Gastrocnemius medialis (tissue), 4 donors: ENCODE results near the gene LARP4B. TPM values are rescaled to one million over a fixed set of nuclear protein-coding genes. Genes with fewer than 3 reads are reported as not detected.

Experiments used
- ATAC-seq, 2 donors: fragments of 150-250 bp; one replicate each; pipeline ENCODE4 v1.9.1; 2016
- DNase-seq, 2 donors: peaks; one replicate each; pipeline ENCODE4 v3.0.0-alpha.2; 2019
- H3K27ac ChIP-seq, 4 donors: fragments of 200-600 bp; sonication (generic); 1 replicate in 1 of 4; 2 replicates in 3 of 4; pipeline ENCODE4 v1.5.1; 2016 to 2018; ENCODE audit warnings: mild to moderate bottlenecking in 2 of 4, moderate library complexity in 1 of 4
- H3K27me3 ChIP-seq, 3 donors: fragments of 200-600 bp; sonication (generic) in 2 of 3; 1 replicate in 1 of 3; 2 replicates in 2 of 3; pipeline versions ENCODE4 v1.5.1 to v1.6.0; 2016 to 2019; ENCODE audit warnings: mild to moderate bottlenecking in 1 of 3, moderate library complexity in 1 of 3
- H3K36me3 ChIP-seq, 2 donors: fragments of 200-600 bp; sonication (generic) in 1 of 2; one replicate each; pipeline ENCODE4 v1.5.1; 2017 to 2018
- H3K4me1 ChIP-seq, 2 donors: fragments of 200-600 bp; sonication (generic) in 1 of 2; one replicate each; pipeline ENCODE4 v1.5.1; 2016 to 2017; ENCODE audit warnings: mild to moderate bottlenecking in 2 of 2
- H3K4me3 ChIP-seq, 4 donors: fragments of 200-600 bp; sonication (generic) in 3 of 4; 1 replicate in 1 of 4; 2 replicates in 3 of 4; pipeline ENCODE4 v1.5.1; 2016 to 2019; ENCODE audit warnings: mild to moderate bottlenecking in 2 of 4
- H3K9me3 ChIP-seq, 3 donors: fragments of 200-600 bp; sonication (generic) in 2 of 3; 1 replicate in 1 of 3; 2 replicates in 2 of 3; pipeline ENCODE4 v1.5.1; 2016 to 2019
- CTCF ChIP-seq, 5 experiments: fragments of 450-650 bp in 3 of 5; fragments of 200-600 bp in 2 of 5; sonication (generic) in 2 of 5; IDR thresholded peaks in 4 of 5; conservative IDR thresholded peaks in 1 of 5; 1 replicate in 4 of 5; 2 replicates in 1 of 5; pipeline ENCODE4 v1.5.1; 2016 to 2019; ENCODE audit warnings: antibody characterized with exemption in 5 of 5, mild to moderate bottlenecking in 3 of 5, moderate library complexity in 3 of 5
- POLR2A ChIP-seq, 2 donors: fragments of 450-650 bp; IDR thresholded peaks; one replicate each; pipeline ENCODE4 v1.6.1; 2017; ENCODE audit warnings: antibody characterized with exemption in 2 of 2, mild to moderate bottlenecking in 2 of 2, moderate library complexity in 2 of 2
- in situ Hi-C, 4 donors: fragments of 200-750 bp; cut with MboI; loops; one replicate each; pipeline versions ENCODE4 v1.15.0 to v1.8.0; 2017; ENCODE audit warnings: low sequenced_read_pairs in 4 of 4
- intact Hi-C: fragments of 100-400 bp; cut with DNase I; formaldehyde crosslinking; loops from one replicate; pipeline ENCODE4 v1.15.1; 2023; ENCODE audit warnings: low total_unique reads
- total RNA-seq, 4 donors: library from RNA; depleted of rRNA; stranded (reverse); fragments of >200 nt; gene quantifications; one replicate each; pipeline versions ENCODE4 v1.1.0 to v1.2.3, GENCODE V29; 2016

Gene LARP4B
- total RNA-seq, 4 donors from 2014 or later, result 29.7 to 45.6 (median 40.0) TPM

DNA sequence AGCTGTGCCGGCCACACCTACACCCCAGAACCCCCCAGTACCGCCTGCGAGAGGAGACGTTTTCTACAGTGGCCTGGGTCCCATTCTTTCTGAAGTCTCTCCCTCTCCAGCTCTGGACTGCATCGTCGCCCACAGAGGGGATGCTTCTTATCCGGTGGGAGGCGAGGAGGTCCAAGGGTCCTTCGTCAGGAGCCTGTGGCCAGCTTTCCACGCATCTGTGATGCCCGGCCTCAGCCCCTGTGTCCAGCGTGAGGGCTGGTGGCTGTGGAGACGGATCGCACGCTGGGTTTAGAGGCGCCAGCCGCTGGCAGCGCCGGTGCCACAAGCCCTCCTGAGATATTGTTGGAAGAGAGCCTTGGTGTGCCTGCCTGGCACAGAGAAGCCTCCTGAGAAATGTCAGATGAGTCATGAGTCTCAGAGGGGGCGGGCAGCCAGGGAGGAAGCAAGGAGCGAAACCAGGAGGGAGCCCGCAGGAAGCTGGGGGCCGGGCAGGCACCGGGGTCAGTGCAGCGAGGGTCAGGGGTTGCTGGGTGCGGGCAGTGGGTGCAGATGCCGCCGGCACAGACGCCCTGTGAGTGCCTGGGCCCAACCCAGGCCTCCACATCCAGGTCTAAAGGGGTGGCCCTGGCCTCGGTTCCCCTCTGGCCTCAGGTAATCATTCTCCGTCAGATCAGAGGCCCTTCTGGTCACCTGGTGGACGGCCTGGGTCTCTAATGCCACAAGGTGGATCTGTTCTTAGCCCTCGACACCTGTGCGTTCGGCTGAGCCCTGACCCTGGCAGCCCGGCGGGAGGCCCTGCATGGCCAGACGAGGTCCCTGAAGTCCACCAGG lies 156.0 kb downstream of the LARP4B start:
- H3K27ac ChIP-seq, result no peak overlapping the region

DNA sequence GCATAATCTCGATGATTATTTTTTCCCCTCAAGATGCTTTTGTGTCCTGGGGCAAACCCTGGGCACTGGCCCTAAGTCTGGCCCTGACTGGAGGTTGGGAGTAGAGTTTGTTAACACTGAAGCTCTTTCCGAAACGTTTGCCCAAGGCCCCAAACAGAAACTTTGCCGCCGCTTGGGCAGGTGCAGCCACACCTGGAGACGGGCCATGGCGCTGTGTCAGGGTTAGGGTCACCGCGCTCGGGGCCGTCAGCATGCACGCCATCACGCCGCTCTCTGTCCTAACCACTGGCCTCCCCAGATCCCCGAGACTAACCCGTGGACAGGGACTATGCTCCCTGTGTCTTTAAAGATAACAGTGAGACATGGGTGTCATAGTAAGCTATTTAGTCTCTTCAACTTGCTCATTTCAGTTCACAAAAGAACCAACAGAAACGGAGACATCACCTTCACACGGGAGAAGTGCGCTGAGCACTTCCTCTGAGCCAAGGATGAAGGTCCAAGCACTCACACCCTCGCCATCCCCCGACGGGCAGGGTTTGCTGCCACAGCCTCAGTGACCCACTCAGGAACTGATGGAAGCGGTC lies 156.8 kb downstream of the LARP4B start:
- Histone ChIP-seq H3K27me3 (no peaks in the 10 kb centered on the region), H3K36me3 (no peaks in the 10 kb centered on the region), H3K4me1 (no peaks in the 10 kb centered on the region), H3K4me3 (no peak overlapping the region), H3K9me3 (no peaks in the 10 kb centered on the region), H3K27ac (no peak overlapping the region)
- ATAC-seq (no peak), DNase-seq (no peak)
- TF ChIP-seq CTCF (IDR thresholded peaks at IDR 0.05 in 4 of 5, conservative IDR thresholded peaks at IDR 0.05 in 1 of 5) (no peak), POLR2A (IDR thresholded peaks at IDR 0.05) (no peak)
- intact Hi-C loops (no loop called here), in situ Hi-C loops (loop anchor here in 3 of 4 donors (25.0 kb wide), 2 partner anchors 187 to 262 kb away; no protein-coding TSS in a partner anchor)

More for the DNA sequence above, 156.0 kb downstream of the LARP4B start:
- TF ChIP-seq POLR2A (IDR thresholded peaks at IDR 0.05), result no peak
- no peak for TF ChIP-seq CTCF (IDR thresholded peaks at IDR 0.05 in 4 of 5, conservative IDR thresholded peaks at IDR 0.05 in 1 of 5)
- H3K36me3 ChIP-seq, result no peaks in the 10 kb centered on the region
- peak; percentile 93 to 98 for ATAC-seq
- in situ Hi-C loops (loop anchor here in 3 of 4 donors (25.0 kb wide), 2 partner anchors 188 to 263 kb away; no protein-coding TSS in a partner anchor), intact Hi-C loops (no loop called here)
- H3K27me3 ChIP-seq, result no peaks in the 10 kb centered on the region
- no peaks in the 10 kb centered on the region for H3K9me3 ChIP-seq
- peak; percentile 38 to 79 for DNase-seq
- H3K4me1 ChIP-seq, result no peaks in the 10 kb centered on the region
- peak overlapping the region in 1 of 4 donors; percentile 34 for H3K4me3 ChIP-seq

GRCh38 chr10:774223-774622 lies 157.3 kb downstream of the LARP4B start:
- Histone ChIP-seq H3K27me3 (no peaks in the 10 kb centered on the region), H3K9me3 (no peaks in the 10 kb centered on the region), H3K4me3 (no peak overlapping the region), H3K36me3 (no peaks in the 10 kb centered on the region), H3K27ac (no peak overlapping the region), H3K4me1 (no peaks in the 10 kb centered on the region)
- ATAC-seq (no peak), DNase-seq (no peak)
- in situ Hi-C loops, result no loop called here
- no peak for TF ChIP-seq POLR2A (IDR thresholded peaks at IDR 0.05)
- intact Hi-C loops, result no loop called here

- Histone ChIP-seq H3K36me3 (no peaks in the 10 kb centered on the region), H3K27me3 (no peaks in the 10 kb centered on the region), H3K27ac (no peak overlapping the region), H3K4me1 (no peaks in the 10 kb centered on the region), H3K4me3 (no peak overlapping the region), H3K9me3 (no peaks in the 10 kb centered on the region)
- no peak for TF ChIP-seq POLR2A (IDR thresholded peaks at IDR 0.05)
- no peak for TF ChIP-seq CTCF (IDR thresholded peaks at IDR 0.05 in 4 of 5, conservative IDR thresholded peaks at IDR 0.05 in 1 of 5)
- no peak for ATAC-seq
- DNase-seq, result no peak
- in situ Hi-C loops, result no loop called here
- intact Hi-C loops, result no loop called here
Measured at GRCh38 chr10:773562-774161, 157.8 kb downstream of the LARP4B start.

GRCh38 chr10:772227-772637 lies 159.3 kb downstream of the LARP4B start:
- Histone ChIP-seq H3K4me1 (no peaks in the 10 kb centered on the region), H3K9me3 (no peaks in the 10 kb centered on the region), H3K36me3 (no peaks in the 10 kb centered on the region), H3K27ac (no peak overlapping the region), H3K27me3 (no peaks in the 10 kb centered on the region), H3K4me3 (no peak overlapping the region)
- TF ChIP-seq POLR2A (IDR thresholded peaks at IDR 0.05), result no peak
- no peak for TF ChIP-seq CTCF (IDR thresholded peaks at IDR 0.05 in 4 of 5, conservative IDR thresholded peaks at IDR 0.05 in 1 of 5)
- intact Hi-C loops (no loop called here), in situ Hi-C loops (no loop called here)
- ATAC-seq (no peak), DNase-seq (no peak)
